Renal pelvis (tissue), 4 donors: ENCODE data around the gene BTK. TPM values are rescaled to one million over a fixed set of nuclear protein-coding genes. Genes with fewer than 3 reads are reported as not detected.
"Not testable (repeated sequence)": the region's sequence is repeated elsewhere in the genome, so short reads cannot be mapped to it uniquely, and the experiment has no call there.

Source experiments
- DNase-seq: peaks from one replicate; pipeline ENCODE4 v3.0.0-alpha.2; 2013
- polyA plus RNA-seq, 3 donors: library from polyadenylated mRNA; unstranded; fragments of 120-200 nt; gene quantifications; one replicate each; pipeline ENCODE4 v1.2.1, GENCODE V29; 2013; ENCODE audit not compliant: insufficient read length in 3 of 3

The BTK gene
- polyA plus RNA-seq, 3 donors, result 2.0 to 3.0 (median 2.2) TPM

DNA sequence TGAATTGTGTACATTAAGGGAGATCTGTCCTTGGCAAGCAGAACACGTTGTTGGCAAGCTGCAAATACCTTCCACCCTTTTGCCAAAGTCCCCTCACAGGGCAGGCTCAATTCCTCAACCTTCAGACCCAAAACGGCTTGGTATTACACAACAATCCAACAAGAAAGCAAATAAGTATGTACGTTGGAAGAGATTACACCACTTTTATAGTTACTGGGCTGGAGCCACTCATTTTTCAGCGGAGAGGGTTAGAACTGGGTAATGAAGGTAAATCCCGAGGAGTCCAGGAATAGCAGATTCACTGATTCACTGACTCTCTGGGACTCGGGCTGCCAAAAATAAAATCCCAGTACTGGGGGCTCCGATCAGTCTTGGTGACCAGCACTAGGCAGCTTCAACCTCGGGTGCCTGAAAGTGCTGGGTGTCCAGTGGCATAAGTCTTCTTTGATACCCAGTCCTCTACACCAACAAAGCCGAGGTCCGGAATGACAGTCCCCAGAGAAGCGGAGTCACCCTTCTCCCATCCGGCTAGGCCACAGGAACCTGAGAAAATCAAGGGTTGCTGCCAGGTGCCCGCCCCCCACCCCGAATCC lies 38.0 kb downstream of the BTK start:
- DNase-seq, result no peak

GRCh38 chrX:101337776-101338271 lies 48.2 kb downstream of the BTK start:
- no peak for DNase-seq

GRCh38 chrX:101334310-101334709 lies 51.7 kb downstream of the BTK start:
- not testable (repeated sequence) for DNase-seq

DNA sequence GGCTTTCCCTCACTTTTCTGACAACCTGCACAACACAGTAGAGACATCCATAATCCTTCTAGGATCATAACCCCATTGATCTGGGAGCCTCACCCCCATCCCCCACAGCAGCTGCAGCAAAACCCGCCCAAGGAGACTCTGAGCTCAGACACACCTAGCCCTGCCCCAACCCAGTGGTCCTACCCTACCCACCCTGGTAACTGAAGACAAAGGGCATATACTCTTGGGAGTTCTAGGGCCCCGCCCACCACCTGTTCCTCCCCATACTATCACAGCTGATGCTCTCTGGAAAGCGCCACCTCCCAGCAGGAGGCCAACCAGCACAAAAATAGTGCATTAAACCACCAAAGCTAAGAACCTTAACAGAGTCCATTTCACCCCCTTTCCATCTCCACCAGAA lies 59.4 kb downstream of the BTK start:
- DNase-seq, result not testable (repeated sequence)

- no peak for DNase-seq
These were observed 82.2 kb downstream of the BTK start for GRCh38 chrX:101303790-101304189.

Other genes starting within 250 kb of the BTK start
- gene DRP2, start 166.4 kb downstream of the BTK start, polyA plus RNA-seq, result 1 to 10 TPM; 1.7 to 2.3 (median 2.0) TPM
- gene TAF7L, start 94.9 kb downstream of the BTK start, polyA plus RNA-seq, result under 1 TPM; 0.31 to 0.50 (median 0.40) TPM
- gene TIMM8A, start 37.4 kb downstream of the BTK start, polyA plus RNA-seq, result 10 to 100 TPM; 17.2 to 22.0 (median 18.6) TPM
- gene RPL36A, start 4.8 kb upstream of the BTK start, polyA plus RNA-seq, result 1,000 to 10,000 TPM in 2 of 3 donors, 100 to 1,000 TPM in 1; 966 to 1,432 (median 1,147) TPM
- 10 to 100 TPM; 30.0 to 33.4 (median 31.9) TPM for gene GLA, start 21.7 kb upstream of the BTK start, polyA plus RNA-seq
- 100 to 1,000 TPM; 109 to 138 (median 137) TPM for gene HNRNPH2, start 22.0 kb upstream of the BTK start, polyA plus RNA-seq
- 10 to 100 TPM; 19.0 to 32.8 (median 31.4) TPM for gene ARMCX4, start 99.3 kb upstream of the BTK start, polyA plus RNA-seq
- 10 to 100 TPM; 45.8 to 48.1 (median 45.9) TPM for gene ARMCX1, start 164.4 kb upstream of the BTK start, polyA plus RNA-seq
- 10 to 100 TPM; 73.9 to 81.3 (median 79.6) TPM for gene ARMCX6, start 231.8 kb upstream of the BTK start, polyA plus RNA-seq
- 100 to 1,000 TPM; 105 to 118 (median 111) TPM for gene ARMCX3, start 237.0 kb upstream of the BTK start, polyA plus RNA-seq